Activated CD8-positive, alpha-beta memory T cell treated with anti-CD3 and anti-CD28 coated beads, Interleukin-2, amount 50 U/mL, for 1 hour (primary cell): ENCODE measurements around the gene INPP4B.

ENCODE experiments used
- DNase-seq: peaks from one replicate; pipeline ENCODE4 v3.0.0-alpha.2; 2020; ENCODE audit errors: extremely low read depth

Gene INPP4B

GRCh38 chr4:142231787-142232186, 614.3 kb downstream of the INPP4B start:
- DNase-seq: no peak

GRCh38 chr4:142230991-142231390, 615.1 kb downstream of the INPP4B start:
- no peak for DNase-seq

GRCh38 chr4:142226014-142226413, 620.1 kb downstream of the INPP4B start:
- no peak for DNase-seq

- no peak for DNase-seq
Measured at GRCh38 chr4:142222127-142222526, 624.0 kb downstream of the INPP4B start.

- no peak for DNase-seq
Measured at GRCh38 chr4:142218726-142219125, 627.4 kb downstream of the INPP4B start.

- no peak for DNase-seq
Measured at GRCh38 chr4:142211444-142211843, 634.7 kb downstream of the INPP4B start.

GRCh38 chr4:142203505-142203904, 642.6 kb downstream of the INPP4B start:
- no peak for DNase-seq

GRCh38 chr4:142202404-142203332, 643.4 kb downstream of the INPP4B start:
- DNase-seq: no peak

GRCh38 chr4:142201041-142201440, 645.1 kb downstream of the INPP4B start:
- no peak for DNase-seq

- no peak for DNase-seq
Measured at GRCh38 chr4:142194905-142195304, 651.2 kb downstream of the INPP4B start.

GRCh38 chr4:142191901-142192300, 654.2 kb downstream of the INPP4B start:
- DNase-seq: no peak

- DNase-seq: no peak
Measured at GRCh38 chr4:142181021-142181420, 665.1 kb downstream of the INPP4B start.

- no peak for DNase-seq
Measured at GRCh38 chr4:142169216-142169615, 676.9 kb downstream of the INPP4B start.

- no peak for DNase-seq
Measured at GRCh38 chr4:142168181-142168580, 677.9 kb downstream of the INPP4B start.

- DNase-seq: no peak
Measured at GRCh38 chr4:142164767-142165500, 681.2 kb downstream of the INPP4B start.

- no peak for DNase-seq
Measured at GRCh38 chr4:142161086-142161485, 685.0 kb downstream of the INPP4B start.

- no peak for DNase-seq
Measured at GRCh38 chr4:142160509-142160908, 685.6 kb downstream of the INPP4B start.

GRCh38 chr4:142158980-142159379, 687.1 kb downstream of the INPP4B start:
- no peak for DNase-seq

GRCh38 chr4:142156256-142156655, 689.8 kb downstream of the INPP4B start:
- no peak for DNase-seq

GRCh38 chr4:142155347-142155746, 690.8 kb downstream of the INPP4B start:
- no peak for DNase-seq

GRCh38 chr4:142150483-142150882, 695.6 kb downstream of the INPP4B start:
- no peak for DNase-seq

- no peak for DNase-seq
Measured at GRCh38 chr4:142144813-142145212, 701.3 kb downstream of the INPP4B start.
